Stimulated activated CD8-positive, alpha-beta memory T cell treated with anti-CD3 and anti-CD28 coated beads, Interleukin-4, amount 100 ng/mL, for 24 hours (primary cell): ENCODE data around the gene TMEM51.

Experiments
- DNase-seq: peaks from one replicate; pipeline ENCODE4 v3.0.0-alpha.2; 2020; ENCODE audit warnings: low read depth

Gene TMEM51

DNA sequence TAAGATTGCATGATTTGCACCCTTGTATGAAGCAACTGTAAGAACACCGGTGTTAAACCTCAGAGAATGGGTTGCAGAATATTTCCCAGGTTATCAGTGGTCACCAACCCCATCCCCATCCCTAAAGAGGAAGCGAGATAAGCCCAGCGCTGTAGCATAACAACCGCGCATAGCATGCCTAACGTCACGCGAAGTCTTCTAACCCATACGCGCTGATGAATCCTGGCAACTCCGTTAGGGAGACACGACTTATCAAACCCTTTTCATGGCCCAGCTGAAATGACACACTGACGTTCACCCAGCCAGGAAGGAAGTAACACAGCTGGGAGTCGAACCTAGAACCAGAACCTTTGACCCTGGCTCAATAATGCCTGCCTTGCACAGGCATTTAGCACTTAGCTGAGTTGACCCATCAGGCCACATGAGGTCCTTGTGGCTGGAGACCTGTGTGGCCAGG is 24.2 kb downstream of the TMEM51 start:
- no peak for DNase-seq

DNA sequence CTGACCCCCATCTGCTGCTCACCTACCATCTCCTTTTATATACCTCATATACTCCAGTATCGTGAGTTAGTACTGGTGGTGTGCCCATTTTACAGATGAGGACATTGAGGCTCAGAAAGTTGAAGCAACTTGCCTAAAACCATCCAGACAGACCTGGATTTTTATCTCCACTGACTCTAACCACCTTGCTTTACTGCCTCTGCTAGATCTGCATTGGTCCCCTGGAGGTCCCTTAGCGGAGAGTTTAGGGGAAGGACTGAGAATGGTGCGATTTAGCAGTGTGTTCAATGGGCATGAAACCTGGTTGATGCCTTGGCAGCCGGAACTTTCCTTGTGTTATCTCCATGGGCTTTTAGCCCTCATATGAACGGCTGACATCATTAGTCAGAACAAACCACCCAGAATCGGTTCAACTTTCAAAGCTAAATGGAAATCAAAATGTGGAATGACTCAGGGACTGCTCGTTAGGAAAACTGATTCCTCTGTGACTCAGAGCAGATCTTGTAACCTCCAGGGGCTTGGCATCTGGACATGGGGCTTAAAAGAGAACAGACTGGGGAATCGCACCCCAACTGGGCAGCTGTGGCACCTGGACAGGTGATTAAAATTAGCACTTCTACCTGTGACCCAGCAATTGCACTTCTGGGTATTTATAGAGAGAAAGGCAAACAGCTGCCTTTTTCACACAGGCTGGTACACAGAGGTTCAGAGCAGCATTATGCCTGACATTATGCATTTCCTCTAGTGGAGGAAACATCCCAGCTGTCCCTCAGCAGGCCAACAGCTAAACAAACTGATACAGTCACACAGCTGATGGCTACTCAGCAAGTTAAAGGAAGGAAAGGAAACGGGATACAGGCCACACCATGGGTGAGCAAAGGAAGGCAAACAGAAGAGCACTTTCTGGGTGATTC is 25.3 kb downstream of the TMEM51 start:
- no peak for DNase-seq

DNA sequence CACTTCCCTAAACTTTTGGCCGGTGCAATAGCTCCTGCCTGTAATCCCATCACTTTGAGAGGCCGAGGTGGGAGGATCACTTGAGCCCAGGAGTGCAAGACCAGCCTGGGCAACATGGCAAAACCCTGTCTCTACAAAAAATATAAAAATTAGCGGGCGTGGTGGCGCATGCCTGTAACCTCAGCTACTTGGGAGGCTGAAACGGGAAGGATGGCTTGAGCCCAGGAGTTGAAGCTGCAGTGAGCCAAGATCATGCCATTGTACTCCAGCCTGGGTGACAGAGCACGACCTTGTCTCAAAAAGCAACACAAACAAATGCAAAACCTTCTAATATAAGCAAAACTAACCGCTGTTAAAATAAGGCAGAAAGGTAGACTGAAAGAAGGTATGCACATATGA is 25.9 kb downstream of the TMEM51 start:
- no peak for DNase-seq

DNA sequence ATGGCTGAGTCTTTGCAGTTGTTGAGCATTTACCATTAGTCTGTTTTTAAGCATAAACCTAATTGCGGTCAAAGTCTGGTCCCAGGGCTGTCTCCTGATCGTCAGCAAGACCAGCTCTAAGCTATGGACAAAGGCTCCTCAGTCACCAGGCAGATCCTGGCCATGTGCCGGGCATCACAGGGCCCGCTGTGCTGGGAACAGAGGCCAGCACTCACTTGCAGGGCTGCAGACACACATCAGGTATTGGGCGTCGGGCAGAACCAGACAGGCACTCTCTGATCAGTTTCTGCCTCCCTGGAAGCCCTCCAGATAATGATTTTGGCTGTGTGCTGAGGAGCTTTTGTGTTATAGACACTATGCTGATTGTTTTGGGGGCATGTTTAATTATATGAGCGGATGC is 26.6 kb downstream of the TMEM51 start:
- DNase-seq: no peak

DNA sequence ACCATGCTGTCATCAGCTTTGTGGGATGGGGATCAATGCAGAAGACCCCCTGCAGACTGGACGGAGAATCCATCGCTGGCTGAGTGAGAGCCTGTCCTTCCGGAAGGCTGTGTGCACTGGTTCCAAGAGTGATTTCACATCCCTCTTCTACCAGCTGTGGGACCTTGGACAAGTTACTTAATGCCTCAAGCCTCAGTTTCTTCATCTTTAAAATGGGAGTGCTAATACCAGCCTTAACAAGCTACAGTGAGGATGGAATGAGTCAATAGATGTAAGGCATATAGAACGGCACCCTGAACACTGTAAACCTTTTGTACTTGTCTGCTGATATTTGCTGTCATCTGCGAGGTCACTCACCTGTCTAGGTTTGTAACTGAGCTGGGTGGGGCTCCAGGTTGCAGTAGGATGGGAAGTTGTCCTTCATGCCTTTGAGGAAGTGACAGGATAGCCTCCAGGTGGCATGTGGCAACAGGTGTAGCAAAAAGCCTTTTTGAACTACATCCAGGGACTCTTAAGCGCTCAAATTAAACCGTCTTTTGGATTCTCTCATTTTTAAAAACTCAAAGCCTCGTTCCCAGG is 27.5 kb downstream of the TMEM51 start:
- no peak for DNase-seq

DNA sequence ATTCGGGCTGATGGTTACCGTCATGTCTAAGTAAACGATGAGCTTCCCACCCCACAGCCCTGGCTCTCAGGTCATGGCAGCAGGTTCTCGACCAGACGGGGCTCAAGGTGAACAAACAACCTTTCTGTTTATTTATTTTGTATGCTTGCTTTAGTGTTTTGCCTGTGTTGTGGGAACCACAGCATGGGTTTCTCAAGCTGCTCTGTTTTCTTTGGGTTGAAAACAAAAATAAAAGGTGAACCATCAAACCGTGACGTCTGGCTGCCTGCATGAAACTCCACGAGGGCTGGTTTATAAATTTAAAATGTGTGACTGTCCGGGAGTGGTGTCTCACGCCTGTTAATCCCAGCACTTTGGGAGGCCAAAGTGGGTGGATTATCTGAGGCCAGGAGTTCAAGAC is 28.0 kb downstream of the TMEM51 start:
- no peak for DNase-seq

DNA sequence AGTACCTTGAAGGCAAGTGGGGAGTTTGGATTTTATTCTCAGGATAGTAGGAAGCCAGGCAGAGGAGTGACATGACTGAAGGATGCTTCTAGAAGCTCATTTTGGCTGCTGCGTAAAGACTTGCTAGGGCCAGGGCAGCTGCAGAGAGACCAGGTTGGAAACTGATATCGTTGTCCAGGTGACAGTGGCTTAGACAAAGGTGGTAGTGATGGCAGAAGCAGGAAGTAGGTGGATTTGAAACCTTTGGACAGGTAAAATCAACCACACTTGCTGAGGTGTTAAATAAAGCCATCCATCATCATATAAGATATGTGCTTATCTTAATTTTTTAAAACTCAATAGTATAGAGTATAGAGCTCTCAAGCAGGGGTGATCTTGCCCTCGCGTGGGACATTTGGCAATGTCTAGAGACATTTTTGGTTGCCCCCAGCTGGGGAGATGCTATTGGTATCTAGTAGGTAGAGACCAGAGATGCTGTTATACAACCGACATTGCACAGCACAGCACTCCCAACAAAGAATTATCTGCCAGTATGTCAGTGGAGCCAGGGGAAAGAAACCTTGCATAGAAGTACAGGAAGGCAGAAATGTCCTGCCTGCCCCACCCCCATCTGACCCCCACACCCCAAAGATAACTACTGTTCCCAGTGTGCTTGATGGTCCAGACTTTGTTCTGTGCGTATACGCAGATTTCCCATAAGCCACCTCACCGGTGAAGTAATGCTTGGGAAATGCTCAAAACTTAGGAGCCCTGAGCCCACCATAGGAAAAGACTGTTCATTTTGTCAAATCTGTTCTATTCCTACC is 31.1 kb downstream of the TMEM51 start:
- no peak for DNase-seq

DNA sequence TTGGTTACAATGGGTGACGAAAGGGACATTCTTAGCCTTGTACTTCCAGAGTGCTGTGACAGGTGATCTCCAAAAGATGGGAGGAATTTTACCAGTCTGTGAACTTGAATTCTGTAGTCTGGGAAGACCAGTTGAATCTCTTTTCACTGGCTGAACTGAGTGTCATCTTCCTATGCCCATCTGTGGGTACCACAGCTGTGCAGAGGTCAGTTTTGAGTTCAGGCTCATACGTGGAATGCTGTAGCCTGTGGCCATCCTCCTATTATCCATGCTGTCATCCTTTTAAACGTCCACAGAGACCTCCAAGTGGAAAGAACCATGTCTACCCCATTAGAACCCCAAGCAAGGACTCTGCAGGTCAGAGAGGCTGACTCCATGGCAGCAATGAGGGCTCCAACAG is 32.1 kb downstream of the TMEM51 start:
- no peak for DNase-seq

DNA sequence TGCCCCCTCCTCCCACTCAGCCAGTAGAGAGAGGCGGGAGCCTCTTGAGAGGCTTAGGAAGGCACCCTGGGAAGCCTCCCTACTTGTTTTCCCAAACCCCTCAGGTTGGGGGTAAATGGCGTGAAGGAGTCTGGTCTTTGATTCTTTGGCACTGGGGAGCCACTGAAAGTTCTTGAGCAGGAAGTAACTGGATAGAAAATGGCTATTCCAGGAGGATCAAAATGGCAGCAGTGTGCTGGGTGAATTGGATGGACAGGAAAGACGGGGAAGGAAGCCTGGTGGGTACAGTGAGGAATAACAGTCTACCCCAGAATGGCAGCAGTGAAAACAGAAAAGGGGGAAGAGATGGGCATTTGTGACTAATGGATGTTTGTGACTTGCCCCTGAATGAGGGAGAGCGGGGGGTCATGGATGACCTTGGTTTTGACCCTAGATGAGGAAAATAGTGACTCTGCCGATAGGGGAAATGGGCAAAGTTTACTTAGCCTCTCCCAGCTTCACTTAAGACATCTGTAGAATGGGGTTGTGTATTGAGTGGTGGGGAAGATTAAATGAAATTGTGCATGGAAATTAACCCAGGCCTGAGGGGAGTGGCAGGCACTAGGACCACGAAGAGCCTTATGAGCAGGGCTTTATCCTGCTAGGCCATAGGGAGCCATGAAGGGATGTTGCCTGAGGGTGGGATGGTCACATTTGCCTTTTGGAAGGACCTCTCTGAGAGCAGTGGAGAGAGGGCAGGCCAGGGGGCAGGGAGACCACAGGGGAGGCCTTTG is 32.7 kb downstream of the TMEM51 start:
- no peak for DNase-seq

DNA sequence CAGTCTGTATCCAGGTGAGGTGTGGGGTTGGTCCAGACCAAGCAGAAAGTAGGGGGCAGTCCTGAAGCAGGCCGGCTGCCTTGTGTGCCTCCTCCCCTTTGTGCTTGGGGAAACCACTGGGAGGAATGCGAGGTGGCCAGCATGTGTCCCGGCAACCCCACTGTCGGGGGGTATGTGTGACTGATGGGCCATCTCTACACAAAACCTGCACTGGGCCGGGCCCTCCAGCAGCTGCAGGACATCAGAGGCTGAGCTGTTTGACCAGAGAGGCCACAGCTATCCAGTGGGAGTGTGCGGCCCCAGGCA is 33.3 kb downstream of the TMEM51 start:
- no peak for DNase-seq

DNA sequence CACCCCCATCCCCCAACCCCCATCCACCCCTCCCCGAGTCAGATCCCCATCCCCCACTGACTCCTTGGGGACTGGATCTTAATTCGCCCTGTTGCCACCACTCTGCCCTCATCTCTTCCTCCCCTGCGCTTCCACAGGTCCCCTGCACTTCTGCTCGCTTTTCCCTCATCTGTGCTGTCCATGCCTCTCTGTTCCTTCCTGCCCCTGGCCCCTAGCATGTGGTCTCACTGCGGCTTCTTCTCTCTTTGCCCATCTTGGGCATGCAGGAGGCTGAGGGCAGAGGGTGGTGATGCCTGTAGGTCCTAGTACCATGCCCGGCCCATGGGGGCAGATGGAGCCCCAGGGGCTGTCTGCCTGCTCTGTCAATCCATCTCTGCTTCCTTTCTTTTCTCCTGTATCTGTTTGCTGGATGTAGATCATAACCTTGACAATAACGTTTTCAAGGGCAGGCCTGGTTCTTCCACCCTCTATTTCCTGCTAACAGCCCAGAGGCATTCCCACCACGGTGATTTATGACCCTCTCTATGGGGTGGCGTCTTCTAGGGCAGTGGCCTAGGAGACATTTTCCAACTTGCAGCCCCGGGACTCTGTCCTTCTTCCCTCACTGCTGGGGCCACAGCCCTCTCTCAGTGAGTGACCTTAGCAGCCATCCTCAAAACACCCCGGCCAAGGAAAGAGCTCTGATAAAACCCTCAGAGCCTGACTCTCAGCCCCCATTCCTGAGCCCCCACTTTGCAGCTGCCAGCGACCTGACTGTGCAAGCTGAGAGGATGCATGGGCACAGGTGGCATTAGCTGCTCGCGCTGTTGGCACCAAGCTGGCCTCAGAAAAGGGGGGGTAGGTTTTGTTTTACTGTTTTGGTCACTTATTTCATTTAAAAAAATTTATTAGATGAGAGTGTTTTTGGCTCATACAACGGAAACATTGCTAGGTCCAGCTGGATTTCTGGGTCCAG is 33.9 kb downstream of the TMEM51 start:
- no peak for DNase-seq

DNA sequence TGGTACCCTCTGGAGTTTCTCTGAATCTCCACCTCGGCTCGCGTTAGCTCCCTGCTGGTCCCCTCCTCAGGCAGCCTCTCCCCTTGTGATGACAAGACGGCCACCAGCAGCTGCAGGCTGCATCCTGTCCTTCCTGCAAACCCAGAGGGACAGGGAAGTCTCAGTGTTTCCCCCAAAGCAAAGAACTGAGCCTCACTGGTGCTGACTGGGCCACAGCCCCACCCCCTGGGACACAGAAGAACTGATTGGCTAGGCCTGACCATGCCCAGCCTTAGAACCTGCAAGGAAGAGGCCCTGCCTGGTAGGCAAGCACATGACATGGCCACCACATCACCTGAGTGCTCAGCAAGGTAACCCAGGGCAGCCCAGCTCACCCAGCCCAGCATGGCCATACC is 34.6 kb downstream of the TMEM51 start:
- DNase-seq: no peak

DNA sequence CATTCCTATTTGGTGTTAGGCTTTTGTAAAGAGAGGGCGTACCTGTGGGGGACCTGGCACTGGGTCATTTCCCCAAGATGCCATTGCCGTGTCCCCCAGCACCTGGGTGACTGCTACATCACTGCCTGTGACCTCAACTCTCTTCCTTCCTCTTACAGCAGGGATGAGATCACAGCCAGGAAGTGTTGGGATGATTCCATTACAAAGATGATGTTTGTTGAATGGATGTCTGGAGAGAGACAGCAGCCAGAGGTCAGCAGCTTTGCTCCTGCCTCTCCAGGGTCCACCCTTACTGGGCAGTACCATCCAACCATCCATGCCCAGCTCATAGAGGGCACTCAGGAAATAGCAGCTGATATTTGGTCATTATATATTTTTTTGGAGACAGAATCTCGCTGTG is 35.1 kb downstream of the TMEM51 start:
- DNase-seq: no peak

DNA sequence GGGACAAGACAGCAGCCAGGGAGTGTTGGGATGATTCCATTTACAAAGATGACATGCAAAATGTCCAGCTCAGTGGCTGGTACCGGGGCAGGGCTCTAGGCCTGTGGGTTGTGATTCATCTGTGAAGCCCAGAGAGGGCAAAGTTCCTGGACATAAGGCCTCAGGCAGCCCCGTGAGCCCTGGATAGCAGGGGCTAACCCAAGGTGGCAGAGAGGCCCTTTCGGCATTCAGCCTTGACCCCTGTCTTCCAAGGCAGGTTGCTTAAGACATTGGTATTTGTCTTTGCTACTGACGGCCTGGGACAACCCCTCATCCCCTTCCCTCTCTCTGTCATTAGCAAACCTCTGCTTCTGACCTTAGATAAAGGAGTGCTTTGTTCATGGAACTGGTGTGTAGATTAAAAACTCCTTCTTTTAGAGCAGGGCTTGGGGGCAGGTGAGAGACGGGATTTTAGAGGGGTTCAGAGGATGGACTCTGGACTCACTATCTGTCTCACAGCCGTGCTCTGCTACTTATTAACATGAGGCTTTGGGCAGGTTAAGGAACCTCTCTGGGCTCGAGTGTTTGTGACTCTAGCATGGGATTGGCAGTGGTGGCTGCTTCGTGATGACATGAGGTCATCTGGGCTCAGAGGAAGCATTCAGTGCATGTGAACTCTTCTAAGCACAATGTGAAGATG is 36.3 kb downstream of the TMEM51 start:
- no peak for DNase-seq

DNA sequence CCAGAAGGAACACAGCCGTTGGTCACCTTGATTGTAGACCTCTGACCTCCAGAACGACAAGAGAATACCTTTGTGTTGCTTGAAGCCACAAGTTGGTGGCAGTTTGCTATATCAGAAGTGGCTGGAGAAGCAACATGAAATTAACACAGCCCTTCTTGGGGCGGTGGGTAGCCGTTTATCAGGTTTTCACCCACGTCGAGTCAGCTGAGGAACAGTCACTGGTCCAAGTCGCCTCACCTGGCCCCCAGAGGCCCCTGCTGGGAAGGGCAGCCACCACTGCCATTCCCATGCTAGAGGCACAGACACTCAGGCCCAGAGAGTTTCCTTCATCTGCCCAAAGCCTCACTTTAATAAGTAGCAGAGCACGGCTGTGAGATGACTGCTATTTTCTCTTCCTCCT is 37.7 kb downstream of the TMEM51 start:
- no peak for DNase-seq

DNA sequence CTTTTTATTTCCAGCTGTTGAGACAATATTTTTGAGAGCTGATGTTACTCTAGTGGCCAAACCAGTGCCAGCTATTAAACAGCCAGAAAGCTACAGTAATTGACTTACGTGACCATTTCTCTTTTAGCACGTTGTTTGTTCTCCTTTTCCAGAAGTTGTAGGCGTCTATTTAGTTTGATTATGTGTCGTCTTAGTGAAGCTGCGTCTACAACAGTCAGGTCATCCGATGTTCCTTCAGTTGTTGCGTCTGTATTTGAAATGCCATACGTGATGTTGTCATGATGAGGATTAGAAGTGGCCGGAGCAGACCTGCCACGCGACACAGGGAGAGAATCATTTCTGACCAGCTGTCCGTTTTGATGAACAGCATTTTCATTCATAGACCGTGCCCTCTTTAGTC is 38.2 kb downstream of the TMEM51 start:
- DNase-seq: no peak

DNA sequence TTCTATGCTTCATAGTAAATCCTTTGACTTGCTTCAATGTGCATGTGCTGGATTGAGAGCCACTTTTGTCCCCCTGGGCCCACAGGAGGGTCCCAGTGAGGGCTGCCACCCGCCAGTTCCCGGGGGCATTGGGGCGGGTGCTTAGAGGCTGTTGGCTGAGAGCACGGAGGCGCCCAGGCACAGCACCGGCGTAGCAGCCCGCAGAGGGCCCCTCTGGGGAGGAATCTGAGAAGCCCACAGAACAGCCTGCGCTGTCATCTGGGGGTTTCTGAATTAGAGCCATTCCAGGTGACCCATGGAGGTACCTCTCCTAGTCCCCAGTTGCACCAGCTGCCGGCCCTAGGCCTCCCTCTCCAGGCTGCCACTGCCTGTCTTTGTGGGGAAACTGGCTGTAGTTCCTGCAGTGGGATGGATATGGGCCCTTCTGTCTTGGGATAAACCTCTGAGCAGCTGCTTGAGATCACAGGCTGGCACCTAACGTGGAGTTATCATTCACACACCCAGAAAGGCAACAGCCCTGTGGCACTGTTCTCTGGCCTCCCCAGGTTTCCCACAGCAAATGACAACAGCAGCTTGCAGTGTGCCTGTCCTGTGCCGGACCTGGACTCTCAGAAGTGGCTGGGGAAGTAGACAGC is 39.5 kb downstream of the TMEM51 start:
- no peak for DNase-seq

DNA sequence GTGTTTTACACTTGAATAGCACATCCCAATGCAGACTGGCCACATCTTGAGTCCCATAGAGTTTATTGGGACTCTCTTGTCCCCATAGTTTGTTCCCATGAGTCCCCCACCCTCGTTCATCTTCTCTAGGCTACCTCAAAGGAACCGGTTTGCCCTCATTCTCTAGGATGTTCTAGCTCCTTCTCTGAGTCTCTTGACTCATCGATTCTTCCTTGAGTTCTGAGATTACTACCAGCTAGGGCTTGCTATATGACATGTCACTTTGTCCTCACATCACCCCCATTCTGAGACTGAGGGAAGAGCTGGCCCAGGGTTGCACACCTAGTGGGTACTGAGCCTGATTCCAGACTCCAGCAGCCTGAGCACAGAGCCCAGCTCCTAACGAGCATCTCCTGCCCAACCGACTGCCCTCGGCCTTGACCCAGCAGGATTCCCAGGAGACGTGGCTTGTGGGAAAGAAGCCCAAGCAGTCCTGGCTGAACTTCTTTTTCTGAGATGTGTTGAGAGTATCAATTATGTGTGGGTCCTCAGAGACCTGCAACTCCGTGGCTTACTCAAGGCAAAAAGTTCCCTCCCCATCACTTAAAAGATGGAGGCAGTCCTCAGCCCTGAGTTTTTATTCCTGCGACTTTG is 42.0 kb downstream of the TMEM51 start:
- DNase-seq: no peak

DNA sequence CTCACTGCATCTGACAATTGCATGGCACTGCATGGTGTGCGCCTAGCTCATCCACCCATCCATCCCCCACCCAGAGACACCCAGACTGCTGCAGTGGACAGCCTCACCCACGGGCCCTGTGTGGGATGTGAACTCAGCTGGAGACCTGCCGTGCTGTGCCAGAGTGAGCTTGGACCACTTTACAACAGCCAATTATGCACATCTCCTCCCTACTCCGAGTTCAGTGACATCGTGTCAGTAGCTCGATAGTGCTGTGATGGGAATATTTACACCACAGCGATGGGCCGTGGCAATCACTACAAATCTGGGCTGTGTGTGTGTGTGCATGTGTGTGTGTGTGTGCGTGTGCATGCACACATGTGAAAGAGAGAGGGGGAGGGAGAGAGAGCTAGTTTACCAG is 42.5 kb downstream of the TMEM51 start:
- DNase-seq: no peak
